OCI-LY3 (cell line): Measurements from ENCODE around the gene C4A.

ENCODE experiments used
- CTCF ChIP-seq: fragments of 200-600, 300-600 bp; sonication (generic); IDR thresholded peaks from 2 replicates; pipeline ENCODE4 v1.5.1; 2014; ENCODE audit warnings: antibody characterized with exemption, low read length, low read depth
- EZH2phosphoT487 ChIP-seq: fragments of 200-600 bp; shearing (Covaris generic); IDR thresholded peaks from 2 replicates; pipeline ENCODE4 v1.6.1; 2018; ENCODE audit warnings: antibody characterized with exemption, mixed run types, low read depth

DNA sequence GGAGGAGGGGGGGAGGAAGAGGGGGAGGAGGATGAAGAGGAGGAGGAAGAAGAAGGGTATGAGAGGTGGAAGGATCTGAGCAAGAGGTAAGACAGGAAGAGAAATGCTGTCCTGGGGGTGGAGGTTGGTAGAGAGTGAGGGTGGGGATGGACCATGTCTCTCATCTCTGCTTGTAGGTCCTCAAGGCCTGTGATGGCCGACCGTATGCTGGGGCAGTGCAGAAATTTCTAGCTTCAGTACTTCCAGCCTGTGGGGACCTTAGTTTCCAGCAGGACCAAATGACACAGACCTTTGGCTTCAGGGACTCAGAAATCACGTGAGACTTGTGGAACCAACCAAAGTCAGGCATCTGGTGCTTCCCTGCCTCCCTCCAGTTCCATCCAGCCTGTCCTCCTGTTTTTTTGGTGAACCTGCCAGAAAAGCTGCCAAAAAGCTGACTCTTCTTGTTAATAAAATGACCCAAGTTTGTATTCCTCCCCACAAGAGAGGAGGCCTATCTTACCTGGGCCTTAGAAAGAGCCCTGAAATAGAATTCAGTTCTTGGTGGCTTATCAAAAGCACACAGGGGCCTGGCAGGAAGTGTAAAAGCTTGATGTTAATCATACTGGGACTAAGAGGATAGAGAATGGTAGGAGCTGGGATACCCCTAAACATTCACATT lies 2.5 kb upstream of the C4A start:
- no peak for TF ChIP-seq CTCF
- TF ChIP-seq EZH2phosphoT487 = no peak
